Measurements from ENCODE around the gene TIA1. TPM values are rescaled to one million over a fixed set of nuclear protein-coding genes. Genes with fewer than 3 reads are reported as not detected.

TIA1 gene
- total RNA-seq, 1 experiment from 2014 or later, result 149 TPM

DNA sequence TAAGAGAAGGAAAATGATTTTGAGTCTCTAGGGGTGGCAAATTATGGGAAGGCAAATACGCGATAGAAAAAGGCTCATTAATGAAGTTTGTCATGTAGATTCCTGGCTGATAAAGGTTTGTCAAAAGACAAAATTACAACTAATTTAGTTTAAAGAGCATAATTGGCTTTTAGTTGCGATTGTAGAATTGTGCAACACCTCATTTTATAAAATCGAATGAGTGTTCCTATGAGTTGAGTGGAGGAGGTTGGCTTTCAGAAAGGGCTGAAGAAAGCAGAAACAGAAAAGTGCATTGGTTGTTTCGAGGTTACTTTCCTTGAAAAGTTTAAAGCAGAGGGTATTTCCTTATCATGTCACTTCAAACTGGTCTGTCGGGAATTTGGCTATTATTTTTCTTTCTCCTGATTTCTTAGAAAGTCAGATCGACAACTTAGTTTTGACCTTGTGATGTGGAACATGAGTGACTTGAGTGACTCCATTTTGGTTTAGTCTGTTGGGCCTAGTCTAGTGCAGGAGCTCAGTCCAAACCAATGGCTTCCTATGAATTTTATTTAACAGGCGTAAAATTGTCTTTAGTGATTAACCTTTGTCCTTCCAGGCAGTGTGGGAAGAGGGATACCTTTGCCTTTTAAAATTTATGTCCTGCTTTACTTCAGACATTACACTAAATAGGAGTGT, 7.3 kb upstream of the TIA1 start:
- intact Hi-C loops (cut with micrococcal nuclease; ENCODE audit: unreplicated experiment), result no loop called here
- H3K27me3 Mint-ChIP-seq (ENCODE audit: insufficient read depth, unreplicated experiment), result no peaks in the 10 kb centered on the region
- H3K36me3 Mint-ChIP-seq (ENCODE audit: insufficient read depth, unreplicated experiment), result peaks cover 18% of the 10 kb centered on the region
- H3K27ac Mint-ChIP-seq (ENCODE audit: unreplicated experiment), result no peak overlapping the region
- no peaks in the 10 kb centered on the region for H3K27me3 ChIP-seq (replicated peaks; ENCODE audit: control insufficient read depth, insufficient read depth, low read length)
- H3K36me3 ChIP-seq (ENCODE audit: control insufficient read depth, insufficient read depth, low read length), result 0 out of 2 replicates have a peak, but pooled peaks cover 1% of the 10 kb centered on the region
- no peaks in the 10 kb centered on the region for H3K9me3 ChIP-seq
- BruUV-seq (replicated peaks), result no TSS peak
- peaks cover 13% of the 10 kb centered on the region for H3K4me1 Mint-ChIP-seq (ENCODE audit: low read depth, unreplicated experiment)
- ChIA-PET CTCF (no interaction called here), POLR2A (no interaction called here)
- H3K4me3 ChIP-seq (ENCODE audit: low read depth, low read length), result no peak overlapping the region
- H3K9me3 Mint-ChIP-seq (ENCODE audit: unreplicated experiment), result no peaks in the 10 kb centered on the region
- no peak for DNase-seq
- peak overlapping the region; percentile 23 for H3K4me3 Mint-ChIP-seq (ENCODE audit: unreplicated experiment)
- TF ChIP-seq, protein P1, sequence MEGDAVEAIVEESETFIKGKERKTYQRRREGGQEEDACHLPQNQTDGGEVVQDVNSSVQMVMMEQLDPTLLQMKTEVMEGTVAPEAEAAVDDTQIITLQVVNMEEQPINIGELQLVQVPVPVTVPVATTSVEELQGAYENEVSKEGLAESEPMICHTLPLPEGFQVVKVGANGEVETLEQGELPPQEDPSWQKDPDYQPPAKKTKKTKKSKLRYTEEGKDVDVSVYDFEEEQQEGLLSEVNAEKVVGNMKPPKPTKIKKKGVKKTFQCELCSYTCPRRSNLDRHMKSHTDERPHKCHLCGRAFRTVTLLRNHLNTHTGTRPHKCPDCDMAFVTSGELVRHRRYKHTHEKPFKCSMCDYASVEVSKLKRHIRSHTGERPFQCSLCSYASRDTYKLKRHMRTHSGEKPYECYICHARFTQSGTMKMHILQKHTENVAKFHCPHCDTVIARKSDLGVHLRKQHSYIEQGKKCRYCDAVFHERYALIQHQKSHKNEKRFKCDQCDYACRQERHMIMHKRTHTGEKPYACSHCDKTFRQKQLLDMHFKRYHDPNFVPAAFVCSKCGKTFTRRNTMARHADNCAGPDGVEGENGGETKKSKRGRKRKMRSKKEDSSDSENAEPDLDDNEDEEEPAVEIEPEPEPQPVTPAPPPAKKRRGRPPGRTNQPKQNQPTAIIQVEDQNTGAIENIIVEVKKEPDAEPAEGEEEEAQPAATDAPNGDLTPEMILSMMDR (IDR thresholded peaks at IDR 0.05; ENCODE audit: insufficient read depth in 1 of 2, low read depth in 1 of 2, low read length in 1 of 2, severe bottlenecking in 1 of 2, unreplicated experiment in 1 of 2), result no peak
- H3K4me1 ChIP-seq, result no peaks in the 10 kb centered on the region

DNA sequence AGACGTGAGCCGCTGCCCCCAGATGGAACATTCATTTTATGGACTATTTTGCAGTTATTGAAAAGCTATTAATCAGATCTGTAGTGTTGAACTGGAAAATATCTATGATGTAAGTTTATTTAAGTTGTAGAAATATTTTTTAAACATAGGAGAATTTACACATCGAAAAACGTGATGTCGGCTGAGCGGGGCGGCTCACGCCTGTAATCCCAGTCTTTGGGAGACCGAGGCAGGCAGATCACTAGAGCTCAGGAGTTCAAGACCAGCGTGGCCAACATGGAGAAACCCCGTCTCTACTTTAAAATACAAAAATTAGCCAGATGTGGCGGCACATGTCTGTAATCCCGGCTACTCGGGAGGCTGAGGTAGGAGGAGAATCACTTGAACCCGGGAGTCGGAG, 2.0 kb upstream of the TIA1 start:
- ChIA-PET POLR2A (no interaction called here), CTCF (no interaction called here)
- H3K36me3 Mint-ChIP-seq (ENCODE audit: insufficient read depth, unreplicated experiment), result peaks cover 32% of the 10 kb centered on the region
- no TSS peak for BruUV-seq (replicated peaks)
- TF ChIP-seq, protein P1 (IDR thresholded peaks at IDR 0.05; ENCODE audit: insufficient read depth in 1 of 2, low read depth in 1 of 2, low read length in 1 of 2, severe bottlenecking in 1 of 2, unreplicated experiment in 1 of 2), result no peak
- H3K27me3 Mint-ChIP-seq (ENCODE audit: insufficient read depth, unreplicated experiment), result peaks cover 3% of the 10 kb centered on the region
- no peak overlapping the region for H3K4me3 Mint-ChIP-seq (ENCODE audit: unreplicated experiment)
- DNase-seq, result no peak
- no peaks in the 10 kb centered on the region for H3K9me3 ChIP-seq
- H3K4me3 ChIP-seq (ENCODE audit: low read depth, low read length), result no peak overlapping the region
- H3K9me3 Mint-ChIP-seq (ENCODE audit: unreplicated experiment), result no peaks in the 10 kb centered on the region
- peaks cover 6% of the 10 kb centered on the region; the same call in 1 of the 2 replicates for H3K4me1 ChIP-seq
- H3K27ac Mint-ChIP-seq (ENCODE audit: unreplicated experiment), result no peak overlapping the region
- peaks cover 15% of the 10 kb centered on the region for H3K4me1 Mint-ChIP-seq (ENCODE audit: low read depth, unreplicated experiment)
- H3K36me3 ChIP-seq (ENCODE audit: control insufficient read depth, insufficient read depth, low read length), result no peaks in the 10 kb centered on the region
- intact Hi-C loops (cut with micrococcal nuclease; ENCODE audit: unreplicated experiment), result no loop called here
- no peaks in the 10 kb centered on the region for H3K27me3 ChIP-seq (replicated peaks; ENCODE audit: control insufficient read depth, insufficient read depth, low read length)

- Histone ChIP-seq H3K4me3 (ENCODE audit: low read depth, low read length) (peak overlapping the region; percentile 61), H3K9me3 (no peaks in the 10 kb centered on the region), H3K36me3 (ENCODE audit: control insufficient read depth, insufficient read depth, low read length) (peaks cover 2% of the 10 kb centered on the region; the same call in 1 of the 2 replicates), H3K4me1 (peaks cover 6% of the 10 kb centered on the region; the same call in 1 of the 2 replicates), H3K27me3 (replicated peaks; ENCODE audit: control insufficient read depth, insufficient read depth, low read length) (no peaks in the 10 kb centered on the region)
- TF ChIP-seq, protein P1 (IDR thresholded peaks at IDR 0.05; ENCODE audit: insufficient read depth in 1 of 2, low read depth in 1 of 2, low read length in 1 of 2, severe bottlenecking in 1 of 2, unreplicated experiment in 1 of 2), result no peak
- no TSS peak for BruUV-seq (replicated peaks)
- Mint-ChIP-seq H3K4me3 (ENCODE audit: unreplicated experiment) (peak overlapping the region; percentile 89), H3K9me3 (ENCODE audit: unreplicated experiment) (no peaks in the 10 kb centered on the region), H3K36me3 (ENCODE audit: insufficient read depth, unreplicated experiment) (peaks cover 35% of the 10 kb centered on the region), H3K4me1 (ENCODE audit: low read depth, unreplicated experiment) (peaks cover 18% of the 10 kb centered on the region), H3K27me3 (ENCODE audit: insufficient read depth, unreplicated experiment) (peaks cover 3% of the 10 kb centered on the region), H3K27ac (ENCODE audit: unreplicated experiment) (peak overlapping the region; percentile 95)
- POLR2A ChIA-PET, result interaction anchor here (0.6 to 3.4 kb wide), 8 partner anchors 10 to 333 kb away, joined by 3 to 14 read pairs (median 4); partner anchors contain the start of genes C2orf42, MXD1, PCYOX1 and SNRPG
- CTCF ChIA-PET, result interaction anchor here (0.7 kb wide), 1 partner anchor 46 kb away, joined by 3 read pairs; the partner anchor contains the start of gene SNRPG
- intact Hi-C loops (cut with micrococcal nuclease; ENCODE audit: unreplicated experiment), result loop anchor here (1.0 to 5.0 kb wide), 4 partner anchors 46 to 333 kb away; partner anchors contain the start of genes C2orf42, PCBP1 and SNRPG
- DNase-seq, result no peak
These were observed 856 bp downstream of the TIA1 start for GRCh38 chr2:70247364-70248180.

Measured in Caco-2 (cell line).